Esophagus muscularis mucosa (tissue), 4 donors: Measurements from ENCODE around the gene ADCY9.

ENCODE experiments used
- CTCF ChIP-seq, 3 experiments: fragments of 200-600 bp in 2 of 3; fragments of 450-650 bp in 1 of 3; sonication (generic) in 2 of 3; IDR thresholded peaks; one replicate each; pipeline ENCODE4 v1.5.1; 2017 to 2019; ENCODE audit warnings: antibody characterized with exemption in 3 of 3, mild to moderate bottlenecking in 2 of 3, moderate library complexity in 1 of 3
- EP300 ChIP-seq: sonication (generic); formaldehyde crosslinking; IDR thresholded peaks from one replicate; pipeline ENCODE4 v1.6.1; 2017; ENCODE audit warnings: antibody characterized with exemption
- POLR2A ChIP-seq: fragments of 450-650 bp; IDR thresholded peaks from one replicate; pipeline ENCODE4 v1.6.1; 2017; ENCODE audit warnings: antibody characterized with exemption, moderate library complexity, mild to moderate bottlenecking, low read depth
- POLR2AphosphoS5 ChIP-seq, 2 donors: sonication (generic); formaldehyde crosslinking; IDR thresholded peaks; one replicate each; pipeline ENCODE4 v1.6.1; 2017; ENCODE audit warnings: antibody characterized with exemption in 2 of 2

- TF ChIP-seq CTCF (IDR thresholded peaks at IDR 0.05) (no peak), POLR2AphosphoS5 (IDR thresholded peaks at IDR 0.05) (no peak), POLR2A (no peak), EP300 (no peak)
These were observed 113.1 kb downstream of the ADCY9 start for GRCh38 chr16:4003166-4003565.
